NCI-H2196 (cell line): ENCODE data around the gene SLC25A33.
"Not testable (repeated sequence)": the region's sequence is repeated elsewhere in the genome, so short reads cannot be mapped to it uniquely, and the experiment has no call there.

Experiments used
- DNase-seq: peaks from one replicate; lab custom pipeline; 2025; ENCODE audit not compliant: unreplicated experiment; lab: John Stamatoyannopoulos, UW

SLC25A33 gene

GRCh38 chr1:9538669-9539164, 548 bp upstream of the SLC25A33 start:
- no peak for DNase-seq

- DNase-seq, result peak; percentile 36
Measured at GRCh38 chr1:9539829-9540550, 725 bp downstream of the SLC25A33 start.

DNA sequence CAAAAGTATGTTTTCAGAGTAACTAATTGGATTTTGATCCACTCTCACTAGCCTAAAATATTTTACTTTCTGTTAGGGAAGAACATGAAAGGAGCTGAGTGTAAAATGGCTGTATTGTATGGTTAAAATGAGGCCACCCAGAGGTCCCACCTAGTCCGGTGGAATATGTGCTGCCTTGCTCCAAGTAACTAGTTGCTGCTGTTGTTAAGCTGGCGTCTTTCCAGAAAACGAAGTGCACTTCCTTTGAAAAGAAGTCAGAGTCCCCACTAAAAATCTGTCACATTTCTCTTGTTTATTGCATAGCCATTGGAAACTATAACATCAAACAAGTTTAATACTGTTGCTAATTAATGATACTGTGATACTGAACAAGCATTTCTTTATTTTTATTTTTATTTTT, 3.2 kb downstream of the SLC25A33 start:
- peak; percentile 39 for DNase-seq

DNA sequence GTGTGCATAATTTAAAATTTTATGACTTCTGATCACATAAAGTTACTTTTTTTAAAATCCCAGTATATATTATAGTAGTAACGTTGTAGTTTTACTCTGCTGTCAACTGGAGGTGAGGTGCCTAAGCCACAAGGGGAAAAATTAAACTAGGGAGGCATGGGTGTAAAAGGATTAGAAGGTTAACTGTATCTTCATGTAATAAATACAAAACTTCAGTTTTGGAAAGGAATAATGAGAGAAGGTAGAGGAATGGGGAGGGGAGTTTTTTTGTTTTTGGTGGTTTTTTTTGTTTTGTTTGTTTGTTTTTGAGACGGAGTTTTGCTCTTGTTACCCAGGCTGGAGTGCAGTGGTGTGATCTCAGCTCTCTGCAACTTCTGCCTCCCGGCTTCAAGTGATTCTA, 5.7 kb downstream of the SLC25A33 start:
- DNase-seq, result no peak

GRCh38 chr1:9549955-9550546, 10.8 kb downstream of the SLC25A33 start:
- DNase-seq, result no peak

DNA sequence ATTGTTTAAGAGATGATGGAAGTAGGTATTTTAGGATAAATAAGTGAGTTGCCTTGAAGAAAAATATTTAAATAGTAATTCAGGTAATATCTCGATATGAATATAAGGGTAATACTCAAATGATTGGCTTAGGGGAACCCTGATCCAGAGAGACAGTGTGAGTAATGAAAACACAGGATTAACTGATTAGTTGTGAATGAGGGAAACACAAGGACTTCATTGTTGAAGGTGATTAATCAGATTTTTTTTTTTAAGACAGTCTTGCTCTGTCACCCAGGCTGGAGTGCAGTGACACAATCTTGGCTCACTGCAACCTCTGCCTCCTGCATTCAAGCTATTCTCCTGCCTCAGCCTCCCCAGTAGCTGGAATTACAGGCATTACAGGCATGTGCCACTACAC, 12.7 kb downstream of the SLC25A33 start:
- no peak for DNase-seq

GRCh38 chr1:9553736-9554144, 14.5 kb downstream of the SLC25A33 start:
- no peak for DNase-seq

GRCh38 chr1:9555942-9556341, 16.7 kb downstream of the SLC25A33 start:
- no peak for DNase-seq

GRCh38 chr1:9557624-9558023, 18.4 kb downstream of the SLC25A33 start:
- no peak for DNase-seq

DNA sequence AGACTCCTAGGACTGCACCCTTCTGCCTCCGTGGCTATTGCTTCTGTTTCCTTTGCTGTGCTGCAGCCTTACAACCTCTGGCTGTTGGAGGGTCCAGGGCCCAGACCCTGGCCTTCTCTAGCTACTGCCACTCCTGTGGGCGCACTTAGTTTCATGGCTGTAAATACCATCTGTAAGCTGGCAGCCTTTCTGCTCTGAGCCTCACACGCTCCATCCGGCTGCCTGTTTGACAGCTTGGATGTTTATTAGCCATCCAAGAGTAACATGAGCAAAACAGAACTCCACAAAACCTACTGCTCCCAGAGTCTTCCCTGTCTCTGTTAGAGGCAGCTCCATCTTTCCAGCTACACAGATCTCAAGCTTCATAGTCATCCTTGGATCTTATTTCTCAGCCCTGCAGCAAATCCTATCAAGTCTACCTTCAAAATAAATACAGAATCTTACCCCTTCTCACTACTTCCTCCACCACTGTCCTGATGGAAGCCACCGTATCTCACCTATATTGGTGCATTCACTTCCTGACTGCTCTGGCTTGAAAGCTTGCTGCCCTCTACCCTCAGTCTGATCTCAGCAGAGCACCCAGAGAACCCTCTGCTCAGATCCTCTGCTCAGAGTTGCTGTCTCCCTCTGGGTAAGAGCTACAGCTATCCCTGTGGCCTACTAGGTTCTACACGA, 19.1 kb downstream of the SLC25A33 start:
- DNase-seq, result no peak

DNA sequence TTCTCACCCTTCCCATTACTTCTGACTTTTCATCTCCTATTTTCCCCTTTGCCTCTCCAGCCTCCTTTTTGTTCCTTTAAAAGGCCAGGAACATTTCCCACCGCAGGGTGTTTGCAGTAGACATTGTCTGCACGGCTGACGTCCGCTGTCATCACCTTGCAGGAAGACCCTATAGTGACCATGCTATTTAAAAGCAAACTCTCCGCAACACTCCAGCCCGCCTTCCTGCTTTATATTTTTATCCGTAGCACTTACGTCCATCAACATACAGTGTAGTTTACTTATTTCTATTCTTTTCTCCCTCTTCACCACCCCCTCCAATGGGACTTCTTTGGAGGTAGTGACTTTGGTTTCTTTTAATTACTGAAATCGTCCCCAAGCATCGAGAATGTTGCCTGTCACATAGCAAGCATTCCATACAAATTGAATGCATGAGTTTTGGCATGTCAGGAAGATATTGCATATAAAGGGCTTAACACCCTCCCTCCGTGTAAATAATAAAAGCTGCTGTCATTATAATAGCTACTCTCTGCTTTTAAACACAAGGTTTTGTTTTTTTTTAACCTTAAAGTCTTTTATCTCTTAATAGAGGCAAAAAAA, 19.8 kb downstream of the SLC25A33 start:
- no peak for DNase-seq

- no peak for DNase-seq
Measured at GRCh38 chr1:9559673-9560072, 20.4 kb downstream of the SLC25A33 start.

DNA sequence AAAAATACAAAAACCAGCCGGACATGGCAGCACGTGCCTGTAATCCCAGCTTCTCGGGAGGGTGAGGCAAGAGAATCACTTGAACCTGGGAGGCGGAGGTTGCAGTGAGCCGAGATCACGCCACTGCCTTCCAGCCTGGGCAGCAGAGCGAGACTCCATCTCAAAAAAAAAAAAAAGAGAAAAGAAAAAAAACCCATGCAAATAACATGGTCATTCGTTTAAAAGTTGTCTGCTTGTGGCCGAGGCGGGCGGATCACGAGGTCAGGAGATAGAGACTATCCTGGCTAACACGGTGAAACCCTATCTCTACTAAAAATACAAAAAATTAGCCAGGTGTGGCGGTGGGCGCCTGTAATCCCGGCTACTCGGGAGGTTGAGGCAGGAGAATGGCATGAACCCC, 20.8 kb downstream of the SLC25A33 start:
- not testable (repeated sequence) for DNase-seq

- peak; percentile 86 for DNase-seq
Measured at GRCh38 chr1:9561429-9561828, 22.2 kb downstream of the SLC25A33 start.

- no peak for DNase-seq
Measured at GRCh38 chr1:9569267-9569666, 30.0 kb downstream of the SLC25A33 start.

GRCh38 chr1:9570886-9571529, 31.7 kb downstream of the SLC25A33 start:
- DNase-seq, result not testable (repeated sequence)

DNA sequence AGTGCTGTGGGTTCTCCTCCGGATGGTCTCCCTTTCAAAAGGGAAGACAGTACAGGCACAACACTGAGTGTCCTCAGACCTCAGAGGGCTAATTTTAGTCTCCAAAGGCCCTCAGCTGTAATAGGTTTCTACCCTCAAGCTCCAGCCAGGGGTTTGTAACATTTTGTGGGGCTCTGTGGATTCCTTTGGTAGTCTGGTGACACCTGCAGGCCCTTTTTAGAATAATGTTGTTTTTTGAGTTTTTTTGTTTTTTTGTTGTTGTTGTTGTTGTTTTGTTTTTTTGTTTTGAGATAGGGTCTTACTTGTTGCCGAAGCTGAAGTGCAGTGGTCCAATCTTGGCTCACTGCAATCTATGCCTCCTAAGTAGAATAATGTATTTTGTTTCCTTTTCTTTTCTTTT, 34.5 kb downstream of the SLC25A33 start:
- no peak for DNase-seq

DNA sequence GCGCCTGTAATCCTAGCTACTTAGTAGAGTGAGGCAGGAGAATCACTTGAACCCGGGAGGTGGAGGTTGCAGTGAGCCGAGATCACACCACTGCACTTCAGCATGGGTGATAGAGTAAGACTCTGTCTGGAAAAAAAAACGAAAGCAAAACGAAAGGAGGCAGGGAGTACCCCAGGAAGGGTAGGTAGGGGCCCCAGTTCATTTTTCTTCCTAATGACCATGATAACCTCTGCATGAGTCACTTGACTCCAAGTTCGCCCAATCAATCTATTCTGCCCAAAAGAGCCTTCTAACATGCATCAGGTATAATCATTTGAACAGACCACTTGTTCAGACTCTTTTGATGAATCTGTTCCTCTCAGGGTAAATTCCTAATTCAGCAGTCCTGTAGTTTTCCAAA, 36.2 kb downstream of the SLC25A33 start:
- DNase-seq, result no peak

- no peak for DNase-seq
Measured at GRCh38 chr1:9576903-9577302, 37.6 kb downstream of the SLC25A33 start.

DNA sequence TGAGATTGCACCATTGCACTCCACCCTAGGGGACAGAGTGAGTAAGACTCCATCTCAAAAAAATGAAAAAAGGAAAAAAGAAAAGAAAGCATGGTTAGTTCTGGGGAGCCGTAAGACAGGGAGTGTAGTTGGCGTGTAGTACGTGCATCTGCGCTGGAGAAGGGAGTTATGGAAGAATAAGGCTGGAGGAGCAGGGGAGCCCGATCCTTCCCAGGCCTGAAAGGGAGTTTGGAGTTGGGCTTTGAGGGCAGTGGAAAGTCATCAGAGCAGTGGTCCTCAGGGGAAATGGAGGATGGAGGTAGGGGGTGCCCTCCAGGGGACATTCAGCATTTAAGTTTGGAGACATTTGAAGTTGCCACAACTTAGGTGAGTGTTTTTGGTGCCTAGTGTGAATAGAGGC, 38.2 kb downstream of the SLC25A33 start:
- no peak for DNase-seq

DNA sequence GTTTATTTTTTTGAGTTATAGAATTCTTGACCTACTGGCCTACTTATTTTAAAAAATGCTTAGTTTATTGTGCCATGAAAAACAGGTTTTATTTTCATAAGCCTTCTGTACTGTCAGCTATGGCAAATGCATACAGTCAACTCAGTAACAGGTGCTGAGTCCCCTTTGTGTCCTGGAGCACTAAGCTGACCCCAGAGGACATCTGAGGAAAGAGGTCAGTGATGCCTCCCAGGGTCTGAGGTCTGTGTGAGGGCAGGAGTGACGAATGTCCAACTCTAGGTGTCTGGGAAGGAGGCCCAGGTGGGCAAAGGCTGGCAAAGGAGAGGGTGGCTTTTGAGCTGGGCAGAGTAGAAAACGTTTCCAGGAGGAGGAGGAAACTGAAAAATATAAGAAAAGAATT, 41.7 kb downstream of the SLC25A33 start:
- no peak for DNase-seq
